Fibroblast of skin of scalp (primary cell): ENCODE measurements around the gene SOS1.
"Not testable (repeated sequence)": the region's sequence is repeated elsewhere in the genome, so short reads cannot be mapped to it uniquely, and the experiment has no call there.

Experiments used
- DNase-seq: peaks from one replicate; pipeline ENCODE4 v3.0.0-alpha.2; 2013

Gene SOS1

GRCh38 chr2:39099310-39099869, 21.5 kb downstream of the SOS1 start:
- DNase-seq = no peak

GRCh38 chr2:39095624-39096023, 25.2 kb downstream of the SOS1 start:
- no peak for DNase-seq

GRCh38 chr2:39094717-39095363, 26.0 kb downstream of the SOS1 start:
- DNase-seq = no peak

DNA sequence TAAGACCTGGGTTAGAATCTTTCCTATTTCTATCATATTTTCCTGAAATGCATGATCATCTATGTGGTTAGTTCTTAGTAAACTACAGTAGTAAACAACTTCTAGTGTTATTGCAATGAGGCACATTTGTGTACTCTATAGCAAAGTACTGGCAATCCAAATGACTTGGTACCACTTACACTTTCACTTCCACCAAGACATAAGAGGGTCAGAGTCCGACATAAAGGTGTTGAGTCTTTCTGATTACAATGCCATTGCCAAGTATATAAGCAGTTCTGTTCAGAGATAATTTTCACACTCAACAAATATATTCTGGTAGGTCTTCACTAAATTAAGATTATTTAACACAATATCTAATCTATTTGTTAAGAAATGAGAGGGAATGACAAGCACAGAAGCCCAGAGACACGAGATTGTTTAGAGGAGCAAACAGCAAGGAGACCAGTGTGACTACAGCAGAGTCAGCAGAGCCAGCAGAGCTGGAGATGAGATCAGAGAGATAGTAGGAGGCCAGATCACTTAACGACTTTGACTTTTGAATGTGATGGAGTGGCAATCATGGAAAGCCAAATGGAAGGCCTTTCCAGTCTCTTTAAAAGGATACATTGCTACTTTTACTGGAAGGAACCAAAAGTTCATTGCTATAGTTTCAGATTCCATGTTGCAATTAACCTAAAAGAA, 27.5 kb downstream of the SOS1 start:
- DNase-seq = no peak

DNA sequence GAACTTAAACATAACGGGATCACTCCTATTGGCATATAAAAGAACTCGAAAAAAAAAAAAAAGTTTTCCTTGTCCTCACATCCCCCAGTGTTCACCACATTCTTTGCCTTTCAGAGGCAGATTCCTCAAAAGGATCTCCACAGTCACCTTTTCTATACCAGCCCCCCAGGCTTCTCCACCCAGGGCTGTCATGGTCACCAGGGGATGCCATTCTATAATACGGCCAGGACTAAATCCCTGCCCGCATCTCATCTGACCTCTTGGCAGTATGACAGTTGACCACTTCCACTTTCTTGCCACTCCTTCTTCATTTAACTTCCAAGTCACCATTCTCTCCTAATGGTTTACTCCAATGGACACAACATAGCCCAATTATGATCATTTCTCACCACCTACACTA, 29.3 kb downstream of the SOS1 start:
- DNase-seq = no peak

- no peak for DNase-seq
Measured at GRCh38 chr2:39091063-39091462, 29.8 kb downstream of the SOS1 start.

DNA sequence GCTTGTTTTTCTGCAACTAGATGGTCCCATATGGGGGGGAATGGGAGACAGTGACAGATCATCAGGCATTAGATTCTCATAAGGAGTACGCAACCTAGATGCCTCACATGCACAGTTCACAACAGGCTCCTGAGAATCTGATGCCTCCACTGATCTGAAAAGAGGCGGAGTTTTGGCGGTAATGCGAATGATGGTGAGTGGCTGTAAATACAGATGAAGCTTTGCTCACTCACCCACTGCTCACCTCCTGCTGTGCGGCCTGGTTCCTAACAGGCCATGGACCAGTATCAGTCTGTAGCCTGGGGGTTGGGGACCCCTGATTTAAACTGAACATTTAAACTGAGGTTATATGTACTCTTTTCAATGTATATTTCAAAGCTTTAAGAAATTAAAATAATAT, 40.7 kb downstream of the SOS1 start:
- DNase-seq = no peak

GRCh38 chr2:39069890-39070465, 50.9 kb downstream of the SOS1 start:
- no peak for DNase-seq

GRCh38 chr2:39069136-39069515, 51.7 kb downstream of the SOS1 start:
- peak; percentile 9 for DNase-seq

- DNase-seq = no peak
Measured at GRCh38 chr2:39068299-39069135, 52.3 kb downstream of the SOS1 start.

DNA sequence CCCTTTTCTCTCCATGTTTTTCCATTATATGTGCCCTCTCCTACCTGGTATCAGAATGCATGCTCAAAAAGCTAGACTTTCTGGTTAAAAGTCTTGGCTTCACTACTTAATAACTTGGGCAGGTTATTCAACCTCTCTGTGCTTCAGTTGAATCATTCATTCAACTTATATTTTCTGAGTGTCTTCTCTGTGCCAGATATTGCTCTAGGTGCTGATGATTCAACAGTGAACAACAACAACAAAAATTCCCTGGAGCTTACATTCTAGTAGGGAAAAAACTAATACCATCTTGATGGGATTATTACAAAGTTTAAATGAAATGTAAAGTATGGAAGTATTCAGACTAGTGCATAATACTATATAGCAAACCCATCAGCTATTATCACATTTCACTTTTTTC, 55.2 kb downstream of the SOS1 start:
- DNase-seq = no peak

- DNase-seq = no peak
Measured at GRCh38 chr2:39062320-39062719, 58.5 kb downstream of the SOS1 start.

GRCh38 chr2:39061280-39061679, 59.6 kb downstream of the SOS1 start:
- no peak for DNase-seq

DNA sequence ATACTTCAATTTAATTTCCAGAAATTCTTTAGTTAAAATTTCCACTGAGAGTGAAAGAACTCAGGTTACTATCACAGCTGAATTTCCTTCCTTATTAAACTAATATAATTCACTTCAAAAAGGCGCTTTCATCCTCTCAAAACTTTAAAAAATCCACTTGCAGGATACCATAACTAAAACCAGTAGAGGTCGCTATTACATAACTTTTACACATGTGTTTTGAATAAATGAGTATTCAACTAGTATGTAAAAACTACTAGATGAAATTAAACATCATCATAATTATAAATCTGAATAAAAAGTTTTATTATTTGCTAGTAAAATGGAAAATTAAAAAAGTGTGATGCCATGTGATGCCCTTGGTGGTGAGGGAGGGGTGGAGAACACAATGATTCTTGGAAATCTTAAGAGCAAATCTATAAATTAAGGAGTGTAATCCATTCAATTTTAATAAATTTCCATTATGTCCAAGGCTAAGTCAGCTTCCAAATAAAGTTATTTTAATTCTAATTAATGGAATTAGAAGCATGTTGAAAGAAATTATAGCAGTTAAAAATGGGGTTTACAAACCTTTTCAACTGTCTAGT, 61.4 kb downstream of the SOS1 start:
- DNase-seq = peak; percentile 53

DNA sequence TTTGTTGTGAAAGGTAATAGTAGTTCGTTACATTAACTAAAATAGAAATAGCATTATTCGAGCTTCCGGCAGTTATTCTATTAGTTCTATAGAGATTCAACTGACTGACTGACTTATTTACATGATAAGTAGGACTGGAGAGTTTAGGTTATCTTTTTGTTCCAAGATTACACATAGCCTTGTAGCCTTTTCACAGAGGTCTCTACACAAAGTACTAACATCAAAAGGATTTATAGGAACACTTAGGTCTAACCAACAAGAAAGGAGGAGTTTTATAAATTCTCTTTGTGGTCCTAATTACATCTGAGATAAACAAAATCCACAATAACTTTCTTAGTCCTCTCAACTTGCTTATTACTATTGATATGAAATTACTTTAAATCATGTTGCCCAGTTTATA, 62.8 kb downstream of the SOS1 start:
- DNase-seq = no peak

DNA sequence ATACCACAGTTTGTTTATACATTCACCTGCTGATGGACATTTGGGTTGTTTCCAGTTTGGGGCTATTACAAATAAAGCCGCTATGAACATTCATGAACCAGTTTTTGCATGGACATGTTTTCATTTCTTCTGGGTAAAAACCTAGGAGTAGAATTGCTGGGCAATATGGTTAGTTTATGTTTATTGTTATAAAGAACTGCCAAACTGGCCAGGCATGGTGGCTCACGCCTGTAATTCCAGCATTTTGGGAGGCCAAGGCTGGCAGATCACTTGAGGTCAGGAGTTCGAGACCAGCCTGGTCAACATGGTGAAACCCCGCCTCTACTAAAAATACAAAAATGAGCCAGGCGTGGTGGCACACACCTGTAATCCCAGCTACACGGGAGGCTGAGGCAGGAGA, 68.2 kb downstream of the SOS1 start:
- not testable (repeated sequence) for DNase-seq

- DNase-seq = no peak
Measured at GRCh38 chr2:39050109-39050508, 70.7 kb downstream of the SOS1 start.

- DNase-seq = no peak
Measured at GRCh38 chr2:39039072-39039471, 81.8 kb downstream of the SOS1 start.

GRCh38 chr2:39033980-39034379, 86.9 kb downstream of the SOS1 start:
- peak; percentile 17 for DNase-seq

DNA sequence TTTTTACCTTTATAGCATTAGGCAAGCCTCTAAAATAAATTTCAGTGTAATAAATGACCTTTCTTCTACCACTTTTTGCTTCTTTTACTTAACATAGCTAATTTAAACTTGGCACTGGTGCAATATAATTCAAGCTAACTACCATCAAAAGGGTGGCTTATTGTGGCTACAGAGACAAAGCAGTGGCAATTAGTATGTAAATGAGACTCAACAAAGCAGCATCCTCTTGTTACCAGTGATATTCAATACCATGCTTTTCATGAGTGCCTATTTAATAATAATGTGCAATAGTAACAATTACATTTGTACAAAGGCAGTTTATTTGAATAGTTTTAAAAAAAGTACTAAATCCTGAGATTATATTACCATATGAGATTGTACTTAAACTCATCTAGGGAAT, 93.4 kb downstream of the SOS1 start:
- no peak for DNase-seq

DNA sequence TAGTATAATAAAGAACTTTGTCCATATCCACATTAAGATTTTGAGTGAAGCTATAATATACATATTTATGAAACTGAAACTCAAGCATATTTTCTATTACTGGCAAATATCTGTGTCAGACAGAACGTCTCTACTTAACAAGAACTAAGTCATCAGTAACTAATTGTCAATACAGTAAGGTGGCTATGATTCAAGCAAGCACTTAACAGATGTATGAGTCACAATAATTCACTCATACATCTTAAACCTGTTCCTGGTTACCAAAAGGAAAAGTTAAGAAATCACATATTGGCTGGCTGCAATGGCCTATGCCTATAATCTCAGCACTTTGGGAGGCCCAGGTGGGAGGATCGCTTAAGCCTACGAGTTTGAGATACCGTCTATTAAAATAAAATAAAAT, 96.0 kb downstream of the SOS1 start:
- no peak for DNase-seq

GRCh38 chr2:39023649-39024048, 97.2 kb downstream of the SOS1 start:
- DNase-seq = no peak
